RCC 7860 (cell line): ENCODE data around the gene MED27.

Experiments used
- DNase-seq: peaks from one replicate; pipeline ENCODE4 v3.0.0-alpha.2; 2015; ENCODE audit warnings: low spot score
- FAIRE-seq: peaks from 2 replicates; lab custom pipeline; 2012; peaks lifted over from hg19 to GRCh38; lab: Jason Lieb, UNC

The MED27 gene

GRCh38 chr9:131976157-131977108, 103.2 kb downstream of the MED27 start:
- DNase-seq (no peak), FAIRE-seq (no peak)

GRCh38 chr9:131972889-131973288, 106.8 kb downstream of the MED27 start:
- no peak for DNase-seq
- FAIRE-seq: no peak

DNA sequence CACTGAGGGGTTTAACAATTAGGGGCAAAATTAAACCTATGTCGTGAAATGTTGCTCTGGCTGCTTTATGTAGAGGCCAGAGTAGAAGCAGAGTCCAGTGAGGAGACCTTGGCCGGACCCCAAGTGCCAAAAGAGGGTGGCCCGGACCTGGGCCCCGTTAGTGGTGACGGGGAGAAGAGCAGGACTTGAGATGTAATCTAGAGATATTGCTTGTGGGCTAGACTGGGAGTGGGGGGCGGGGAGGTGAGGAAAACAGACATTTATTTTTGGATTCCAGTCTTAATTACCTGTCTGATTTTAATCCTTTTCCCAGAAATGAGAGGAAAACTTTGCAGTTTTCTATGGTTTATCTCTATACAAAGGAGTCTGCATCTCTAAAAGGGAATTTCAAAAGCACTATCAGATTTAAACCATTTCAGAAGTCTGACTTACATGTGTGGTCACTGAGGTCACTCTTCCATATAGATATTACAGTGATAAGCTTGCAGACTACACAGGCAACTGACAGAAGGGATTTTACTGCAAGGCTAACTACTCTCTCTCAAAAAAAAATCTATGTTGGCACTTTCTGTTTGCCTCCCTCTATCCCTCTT, 108.1 kb downstream of the MED27 start:
- DNase-seq: no peak
- FAIRE-seq: no peak

DNA sequence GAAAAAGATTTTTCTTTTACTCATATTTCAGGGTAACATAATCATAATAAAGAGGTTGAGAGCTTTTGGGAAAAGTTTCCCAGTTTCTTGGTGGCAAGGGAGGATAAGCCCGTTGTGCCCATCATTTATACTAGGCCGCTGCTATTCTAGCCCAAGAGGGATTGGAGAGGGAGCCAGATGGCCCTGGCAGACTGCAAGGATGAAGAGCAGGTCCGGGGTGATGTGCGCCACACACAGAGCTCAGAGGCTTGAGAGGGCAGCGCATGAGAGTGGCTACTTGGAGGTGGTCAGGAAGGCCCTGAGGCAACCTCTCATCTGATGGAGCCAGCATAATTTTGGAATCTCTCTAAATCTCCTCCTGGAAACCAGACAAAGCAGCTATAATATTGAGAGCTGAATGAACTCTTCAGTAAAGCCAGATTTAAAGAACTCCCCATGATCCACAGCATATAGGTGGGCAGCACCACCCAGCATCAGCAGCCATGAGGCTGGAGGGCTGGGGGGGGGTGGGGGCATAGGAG, 110.1 kb downstream of the MED27 start:
- DNase-seq (no peak), FAIRE-seq (no peak)

DNA sequence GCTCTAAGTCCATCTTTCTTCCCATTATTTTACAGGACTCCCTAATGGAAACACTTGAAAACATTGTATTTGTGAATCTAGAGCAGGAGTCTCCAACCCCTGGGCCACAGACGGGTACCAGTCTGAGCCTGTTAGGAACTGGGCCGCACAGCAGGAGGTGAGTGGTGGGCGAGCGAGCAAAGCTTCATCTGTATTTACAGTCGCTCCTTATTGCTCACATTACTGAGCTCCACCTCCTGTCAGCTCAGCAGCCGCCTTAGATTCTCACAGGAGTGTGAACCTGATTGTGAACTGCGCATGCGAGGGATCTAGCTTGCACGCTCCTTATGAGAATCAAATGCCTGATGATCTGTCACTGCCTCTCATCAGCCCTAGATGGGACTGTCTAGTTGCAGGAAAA, 111.0 kb downstream of the MED27 start:
- DNase-seq (no peak), FAIRE-seq (no peak)

DNA sequence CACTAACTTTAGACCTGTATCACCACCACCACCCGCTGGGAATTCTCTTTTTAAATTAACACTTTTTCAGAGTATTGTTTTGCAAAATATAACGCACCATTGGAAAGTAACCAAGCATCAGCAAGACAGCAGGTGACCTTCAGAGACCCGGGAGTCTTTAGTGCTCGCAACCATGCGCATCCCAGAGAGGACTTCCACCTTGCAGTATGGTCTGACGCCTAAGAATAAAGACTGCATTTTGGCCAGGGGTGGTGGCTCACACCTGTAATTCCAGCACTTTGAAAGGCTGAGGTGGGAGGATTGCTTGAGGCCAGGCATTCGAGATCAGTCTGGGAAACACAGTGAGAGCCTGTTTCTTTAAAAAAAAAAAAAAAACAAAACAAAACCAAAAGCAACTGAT, 113.8 kb downstream of the MED27 start:
- FAIRE-seq: no peak
- no peak for DNase-seq

DNA sequence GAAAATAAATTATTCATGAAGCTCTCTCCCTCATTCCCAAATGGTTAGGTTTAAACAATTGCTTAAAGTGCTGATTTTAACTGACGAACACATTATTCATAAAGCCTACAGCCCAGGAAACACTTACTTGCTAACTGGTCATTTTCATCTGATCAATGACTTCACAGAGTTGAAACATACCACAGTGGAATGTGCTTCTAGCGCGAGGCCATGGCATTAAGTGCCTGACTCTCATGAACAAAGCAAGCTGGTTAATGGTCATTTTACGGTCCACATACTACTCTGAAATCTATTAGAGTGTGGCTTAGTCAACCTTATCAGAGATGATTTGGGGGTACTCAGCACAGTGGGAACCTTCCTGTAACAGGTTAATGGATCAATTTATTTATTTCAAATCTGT, 114.6 kb downstream of the MED27 start:
- no peak for FAIRE-seq
- DNase-seq: no peak

GRCh38 chr9:131963072-131964030, 116.3 kb downstream of the MED27 start:
- FAIRE-seq (no peak), DNase-seq (no peak)

GRCh38 chr9:131961496-131961880, 118.2 kb downstream of the MED27 start:
- DNase-seq (no peak), FAIRE-seq (no peak)

DNA sequence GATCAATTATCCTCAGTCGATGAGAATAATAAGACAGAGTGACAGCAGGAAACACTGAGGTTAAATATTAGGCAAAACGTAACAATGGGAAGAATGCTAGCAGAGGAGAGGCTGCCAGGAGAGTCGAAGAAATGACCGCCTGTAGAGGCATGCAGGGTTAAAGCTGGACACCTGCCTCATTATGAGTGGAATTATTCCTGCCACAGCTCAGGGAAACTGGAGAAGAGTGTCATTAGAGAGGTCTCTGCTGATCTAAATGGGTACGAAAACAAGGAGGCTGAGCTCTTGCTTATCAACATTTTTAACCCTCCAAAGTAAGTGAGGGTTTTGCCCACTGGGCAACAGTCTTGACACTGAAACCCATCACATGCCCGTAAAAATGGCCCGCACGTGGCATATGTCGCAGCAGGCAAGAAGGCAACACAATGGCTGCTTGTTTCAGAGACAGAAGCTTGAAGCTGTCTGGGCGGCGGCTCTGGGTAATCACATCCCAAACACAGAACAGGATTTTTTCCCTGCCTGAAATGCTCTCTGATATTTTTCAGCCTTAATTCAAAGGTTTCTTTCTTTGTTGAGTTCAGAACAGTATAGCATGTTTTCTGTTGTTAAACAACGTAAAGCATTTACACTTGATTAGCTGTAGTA, 118.7 kb downstream of the MED27 start:
- FAIRE-seq (no peak), DNase-seq (no peak)

- DNase-seq (no peak), FAIRE-seq (no peak)
These were observed 119.4 kb downstream of the MED27 start for GRCh38 chr9:131960311-131960710.

- DNase-seq (no peak), FAIRE-seq (no peak)
These were observed 119.8 kb downstream of the MED27 start for GRCh38 chr9:131959887-131960286.

DNA sequence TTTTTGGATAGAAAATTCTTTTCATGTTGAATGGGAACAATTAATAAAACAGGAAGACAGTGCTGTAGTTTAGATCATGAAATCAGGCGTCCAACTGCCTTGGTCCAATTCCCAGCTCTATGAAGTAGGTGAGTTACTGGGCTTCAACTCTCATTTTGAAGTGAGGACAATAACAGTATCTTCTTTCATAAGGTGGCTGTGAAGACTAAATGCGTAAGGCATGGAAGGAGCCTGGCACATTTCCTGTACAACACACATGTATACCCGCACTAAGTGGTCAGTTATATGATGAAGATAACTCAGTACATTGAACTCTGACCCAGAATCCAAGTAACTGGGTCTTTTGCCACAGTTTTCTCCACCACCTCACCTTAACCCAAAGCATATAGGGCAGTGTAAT, 120.6 kb downstream of the MED27 start:
- FAIRE-seq (no peak), DNase-seq (no peak)

GRCh38 chr9:131954299-131954698, 125.4 kb downstream of the MED27 start:
- FAIRE-seq (no peak), DNase-seq (no peak)

GRCh38 chr9:131951905-131952304, 127.8 kb downstream of the MED27 start:
- DNase-seq (no peak), FAIRE-seq (no peak)

GRCh38 chr9:131951155-131951554, 128.5 kb downstream of the MED27 start:
- FAIRE-seq: no peak

GRCh38 chr9:131950487-131950886, 129.2 kb downstream of the MED27 start:
- no peak for FAIRE-seq

More at GRCh38 chr9:131951155-131951554, 128.5 kb downstream of the MED27 start:
- no peak for DNase-seq

DNA sequence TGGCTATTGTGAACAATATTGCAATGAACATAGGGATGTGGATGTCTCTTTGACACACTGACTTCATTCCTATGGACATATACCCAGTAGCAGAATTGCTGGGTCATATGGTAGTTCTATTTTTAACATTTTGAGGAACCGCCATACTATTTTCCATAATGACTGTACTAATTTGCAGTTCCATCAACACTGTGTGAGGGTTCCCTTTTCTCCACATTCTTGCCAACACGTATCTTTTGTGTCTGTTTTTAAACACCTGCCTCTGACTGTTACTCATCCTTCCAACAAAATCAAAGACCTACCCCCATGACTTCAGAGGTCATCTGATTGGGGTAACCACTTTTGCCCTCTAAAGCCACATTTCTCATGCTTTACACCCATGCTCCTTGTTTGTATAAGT, 133.5 kb downstream of the MED27 start:
- FAIRE-seq (no peak), DNase-seq (no peak)

More at GRCh38 chr9:131950487-131950886, 129.2 kb downstream of the MED27 start:
- DNase-seq: no peak

DNA sequence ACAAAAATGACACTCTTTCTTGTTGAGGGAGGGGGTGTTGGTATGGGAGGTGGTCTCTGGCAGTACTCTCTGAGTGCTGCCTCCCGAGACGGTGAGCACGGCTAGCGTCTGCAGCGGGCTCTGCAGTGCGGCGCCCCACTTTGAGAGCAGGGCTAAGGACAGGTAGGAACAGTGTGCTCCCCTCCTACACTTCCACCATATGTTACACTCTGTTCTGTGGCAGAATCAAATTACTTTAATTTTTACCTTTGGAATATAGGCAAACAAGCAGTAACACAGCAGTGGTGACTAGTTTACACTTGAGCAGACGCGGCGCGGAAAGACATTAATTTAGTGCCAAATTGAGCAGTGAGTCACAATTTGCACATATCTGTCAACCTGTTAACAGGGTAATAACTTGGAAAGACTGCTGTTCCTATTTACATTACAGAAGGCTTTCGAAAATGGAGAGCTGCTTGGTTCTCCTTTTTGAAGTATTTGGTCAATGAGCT, 136.3 kb downstream of the MED27 start:
- DNase-seq (no peak), FAIRE-seq (no peak)

- DNase-seq (no peak), FAIRE-seq (no peak)
These were observed 137.4 kb downstream of the MED27 start for GRCh38 chr9:131942146-131942720.
